ENCODE measurements around the gene DLG2.

The DLG2 gene

GRCh38 chr11:83441601-83442000 lies 2185.5 kb downstream of the DLG2 start:
- H3K4me3 ChIP-seq (replicated peaks; ENCODE audit: insufficient read depth, low read length): no peak overlapping the region
- no peak for TF ChIP-seq POLR2AphosphoS5 (IDR thresholded peaks at IDR 0.05; ENCODE audit: low read depth)
- TF ChIP-seq, protein P1, sequence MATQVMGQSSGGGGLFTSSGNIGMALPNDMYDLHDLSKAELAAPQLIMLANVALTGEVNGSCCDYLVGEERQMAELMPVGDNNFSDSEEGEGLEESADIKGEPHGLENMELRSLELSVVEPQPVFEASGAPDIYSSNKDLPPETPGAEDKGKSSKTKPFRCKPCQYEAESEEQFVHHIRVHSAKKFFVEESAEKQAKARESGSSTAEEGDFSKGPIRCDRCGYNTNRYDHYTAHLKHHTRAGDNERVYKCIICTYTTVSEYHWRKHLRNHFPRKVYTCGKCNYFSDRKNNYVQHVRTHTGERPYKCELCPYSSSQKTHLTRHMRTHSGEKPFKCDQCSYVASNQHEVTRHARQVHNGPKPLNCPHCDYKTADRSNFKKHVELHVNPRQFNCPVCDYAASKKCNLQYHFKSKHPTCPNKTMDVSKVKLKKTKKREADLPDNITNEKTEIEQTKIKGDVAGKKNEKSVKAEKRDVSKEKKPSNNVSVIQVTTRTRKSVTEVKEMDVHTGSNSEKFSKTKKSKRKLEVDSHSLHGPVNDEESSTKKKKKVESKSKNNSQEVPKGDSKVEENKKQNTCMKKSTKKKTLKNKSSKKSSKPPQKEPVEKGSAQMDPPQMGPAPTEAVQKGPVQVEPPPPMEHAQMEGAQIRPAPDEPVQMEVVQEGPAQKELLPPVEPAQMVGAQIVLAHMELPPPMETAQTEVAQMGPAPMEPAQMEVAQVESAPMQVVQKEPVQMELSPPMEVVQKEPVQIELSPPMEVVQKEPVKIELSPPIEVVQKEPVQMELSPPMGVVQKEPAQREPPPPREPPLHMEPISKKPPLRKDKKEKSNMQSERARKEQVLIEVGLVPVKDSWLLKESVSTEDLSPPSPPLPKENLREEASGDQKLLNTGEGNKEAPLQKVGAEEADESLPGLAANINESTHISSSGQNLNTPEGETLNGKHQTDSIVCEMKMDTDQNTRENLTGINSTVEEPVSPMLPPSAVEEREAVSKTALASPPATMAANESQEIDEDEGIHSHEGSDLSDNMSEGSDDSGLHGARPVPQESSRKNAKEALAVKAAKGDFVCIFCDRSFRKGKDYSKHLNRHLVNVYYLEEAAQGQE (IDR thresholded peaks at IDR 0.05; ENCODE audit: insufficient replicate concordance, low read depth): no peak
- no peak for TF ChIP-seq GABPA (IDR thresholded peaks at IDR 0.05; ENCODE audit: low read depth)
- TF ChIP-seq CTCF (IDR thresholded peaks at IDR 0.05; ENCODE audit: insufficient read depth, low read length): no peak
- TF ChIP-seq SPI1 (IDR thresholded peaks at IDR 0.05; ENCODE audit: borderline replicate concordance, low read depth): no peak
- no peak overlapping the region for H3K27ac ChIP-seq (replicated peaks)
- H3K27me3 ChIP-seq (ENCODE audit: insufficient read depth, poor library complexity, severe bottlenecking): no peaks in the 10 kb centered on the region
- no peak for DNase-seq (ENCODE audit: low read depth in 1 of 2, low spot score in 1 of 2)

GRCh38 chr11:83441171-83441570 lies 2186.0 kb downstream of the DLG2 start:
- TF ChIP-seq CTCF (IDR thresholded peaks at IDR 0.05; ENCODE audit: insufficient read depth, low read length): no peak
- TF ChIP-seq POLR2AphosphoS5 (IDR thresholded peaks at IDR 0.05; ENCODE audit: low read depth): no peak
- TF ChIP-seq GABPA (IDR thresholded peaks at IDR 0.05; ENCODE audit: low read depth): no peak
- TF ChIP-seq, protein P1 (IDR thresholded peaks at IDR 0.05; ENCODE audit: insufficient replicate concordance, low read depth): no peak
- no peak for TF ChIP-seq SPI1 (IDR thresholded peaks at IDR 0.05; ENCODE audit: borderline replicate concordance, low read depth)
- Histone ChIP-seq H3K27me3 (ENCODE audit: insufficient read depth, poor library complexity, severe bottlenecking) (no peaks in the 10 kb centered on the region), H3K27ac (replicated peaks) (no peak overlapping the region), H3K4me3 (replicated peaks; ENCODE audit: insufficient read depth, low read length) (no peak overlapping the region)
- DNase-seq (ENCODE audit: low read depth in 1 of 2, low spot score in 1 of 2): no peak

DNA sequence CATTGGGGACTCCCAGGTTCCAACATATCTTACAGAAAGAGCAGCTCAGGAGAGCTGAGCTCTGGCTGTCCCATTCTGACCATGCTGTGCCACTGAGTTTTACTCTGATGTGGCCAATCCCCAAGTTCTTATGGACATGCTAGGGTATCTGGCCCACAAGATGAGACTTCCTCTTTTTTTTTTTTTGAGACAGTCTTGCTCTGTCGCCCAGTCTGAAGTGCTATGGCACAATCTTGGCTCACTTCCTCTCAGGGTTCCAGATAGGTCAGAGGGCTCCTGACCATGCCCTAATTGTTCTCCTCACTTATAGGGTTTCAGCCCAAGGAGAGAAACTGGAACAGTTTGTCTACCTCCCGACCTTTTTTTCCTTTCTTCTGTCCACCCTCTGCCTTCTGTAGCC lies 2188.7 kb downstream of the DLG2 start:
- DNase-seq (ENCODE audit: low read depth in 1 of 2, low spot score in 1 of 2): peak in 1 of 2 experiments; percentile 54
- Histone ChIP-seq H3K4me3 (replicated peaks; ENCODE audit: insufficient read depth, low read length) (no peak overlapping the region), H3K27ac (replicated peaks) (no peak overlapping the region), H3K27me3 (ENCODE audit: insufficient read depth, poor library complexity, severe bottlenecking) (no peaks in the 10 kb centered on the region)
- TF ChIP-seq CTCF (IDR thresholded peaks at IDR 0.05; ENCODE audit: insufficient read depth, low read length): no peak
- TF ChIP-seq SPI1 (IDR thresholded peaks at IDR 0.05; ENCODE audit: borderline replicate concordance, low read depth): peak; percentile 95

- no peaks in the 10 kb centered on the region for H3K27me3 ChIP-seq (ENCODE audit: insufficient read depth, poor library complexity, severe bottlenecking)
- H3K27ac ChIP-seq (replicated peaks): no peak overlapping the region
- H3K4me3 ChIP-seq (replicated peaks; ENCODE audit: insufficient read depth, low read length): no peak overlapping the region
- no peak for DNase-seq (ENCODE audit: low read depth in 1 of 2, low spot score in 1 of 2)
- TF ChIP-seq CTCF (IDR thresholded peaks at IDR 0.05; ENCODE audit: insufficient read depth, low read length) (no peak), SPI1 (IDR thresholded peaks at IDR 0.05; ENCODE audit: borderline replicate concordance, low read depth) (no peak), GABPA (IDR thresholded peaks at IDR 0.05; ENCODE audit: low read depth) (no peak), POLR2AphosphoS5 (IDR thresholded peaks at IDR 0.05; ENCODE audit: low read depth) (no peak)
- TF ChIP-seq, protein P1 (IDR thresholded peaks at IDR 0.05; ENCODE audit: insufficient replicate concordance, low read depth): no peak
Observed at GRCh38 chr11:83437939-83438338, 2189.2 kb downstream of the DLG2 start.
